T follicular helper cell (primary cell): ENCODE data around the gene ARHGEF17.

Experiments used
- DNase-seq: peaks from one replicate; pipeline ENCODE4 v3.0.0-alpha.2; 2020; ENCODE audit warnings: low read depth

Gene ARHGEF17

DNA sequence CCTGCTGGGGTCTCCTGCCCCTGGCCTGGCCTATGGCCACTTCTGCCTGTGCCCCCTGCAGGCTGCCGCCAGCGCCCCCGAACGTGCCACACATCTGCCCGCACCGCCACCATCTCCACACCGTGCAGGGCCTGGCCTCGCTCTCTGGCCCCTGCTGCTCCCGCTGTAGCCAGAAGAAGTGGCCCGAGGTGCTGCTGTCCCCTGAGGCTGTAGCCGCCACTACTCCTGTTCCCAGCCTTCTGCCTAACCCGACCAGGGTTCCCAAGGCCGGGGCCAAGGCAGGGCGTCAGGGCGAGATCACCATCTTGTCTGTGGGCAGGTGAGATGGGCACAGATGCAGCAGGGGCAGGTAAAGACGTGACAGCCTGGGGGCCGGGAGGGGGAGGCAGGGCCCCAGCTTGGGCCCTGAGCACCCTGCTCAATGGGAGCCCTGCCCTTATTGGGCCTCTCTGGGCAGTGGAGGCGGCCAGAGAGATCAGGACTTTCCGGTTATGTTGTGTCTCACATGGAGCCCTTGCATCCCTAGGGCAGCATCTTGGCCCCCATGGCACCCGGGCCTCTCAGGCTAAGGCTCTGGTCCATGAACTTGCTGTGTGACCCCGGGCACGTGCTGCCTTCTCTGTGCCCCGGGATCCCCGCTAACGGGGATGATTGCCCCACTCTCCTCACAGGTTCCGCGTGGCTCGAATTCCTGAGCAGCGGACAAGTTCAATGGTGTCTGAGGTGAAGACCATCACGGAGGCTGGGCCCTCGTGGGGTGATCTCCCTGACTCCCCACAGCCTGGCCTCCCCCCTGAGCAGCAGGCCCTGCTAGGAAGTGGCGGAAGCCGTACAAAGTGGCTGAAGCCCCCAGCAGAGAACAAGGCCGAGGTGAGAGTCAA lies 86.6 kb downstream of the ARHGEF17 start:
- no peak for DNase-seq

DNA sequence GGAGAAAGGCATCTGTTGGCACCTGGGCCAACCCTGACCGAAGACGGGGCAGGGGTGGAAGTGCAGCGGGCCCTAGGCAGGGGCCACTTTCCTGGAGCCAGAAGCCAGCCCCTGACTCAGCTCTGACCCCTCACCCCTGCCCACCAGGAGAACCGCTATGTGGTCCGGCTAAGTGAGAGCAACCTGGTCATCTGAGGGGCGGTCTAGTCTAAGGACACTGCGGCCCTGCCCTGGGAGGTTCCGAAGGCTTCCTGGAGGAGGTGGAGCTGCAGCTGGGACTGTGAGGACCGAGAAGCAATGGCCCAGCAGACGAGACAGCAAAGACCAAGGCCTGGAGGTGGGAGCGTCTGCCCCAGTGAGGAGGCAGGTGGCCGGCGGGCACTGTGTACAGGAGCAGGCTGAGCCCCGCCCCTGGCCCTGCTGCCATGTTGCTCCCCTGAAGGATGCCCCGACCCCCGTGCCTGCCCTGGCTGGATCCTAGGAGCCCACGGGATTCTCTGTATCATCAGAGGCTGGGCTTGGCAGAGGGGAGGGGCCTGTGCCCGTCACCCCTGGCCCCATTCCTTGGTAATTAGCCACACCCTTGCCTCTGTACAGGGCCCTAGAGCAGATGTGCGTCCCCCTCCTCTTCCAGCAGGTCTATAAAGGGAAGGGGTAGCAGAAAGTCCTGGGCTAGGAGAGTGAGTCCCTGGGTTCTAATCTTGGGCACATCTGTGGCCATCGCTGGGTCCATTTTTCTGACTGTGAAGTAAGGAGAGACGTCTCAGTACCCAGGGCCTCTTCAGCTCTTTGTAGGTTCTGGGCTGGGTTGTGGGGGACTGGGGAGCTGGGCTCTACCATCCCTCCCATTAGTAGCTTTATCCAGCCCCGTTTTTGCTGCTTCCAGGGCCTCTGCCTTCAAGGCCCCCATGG lies 87.5 kb downstream of the ARHGEF17 start:
- DNase-seq: no peak

DNA sequence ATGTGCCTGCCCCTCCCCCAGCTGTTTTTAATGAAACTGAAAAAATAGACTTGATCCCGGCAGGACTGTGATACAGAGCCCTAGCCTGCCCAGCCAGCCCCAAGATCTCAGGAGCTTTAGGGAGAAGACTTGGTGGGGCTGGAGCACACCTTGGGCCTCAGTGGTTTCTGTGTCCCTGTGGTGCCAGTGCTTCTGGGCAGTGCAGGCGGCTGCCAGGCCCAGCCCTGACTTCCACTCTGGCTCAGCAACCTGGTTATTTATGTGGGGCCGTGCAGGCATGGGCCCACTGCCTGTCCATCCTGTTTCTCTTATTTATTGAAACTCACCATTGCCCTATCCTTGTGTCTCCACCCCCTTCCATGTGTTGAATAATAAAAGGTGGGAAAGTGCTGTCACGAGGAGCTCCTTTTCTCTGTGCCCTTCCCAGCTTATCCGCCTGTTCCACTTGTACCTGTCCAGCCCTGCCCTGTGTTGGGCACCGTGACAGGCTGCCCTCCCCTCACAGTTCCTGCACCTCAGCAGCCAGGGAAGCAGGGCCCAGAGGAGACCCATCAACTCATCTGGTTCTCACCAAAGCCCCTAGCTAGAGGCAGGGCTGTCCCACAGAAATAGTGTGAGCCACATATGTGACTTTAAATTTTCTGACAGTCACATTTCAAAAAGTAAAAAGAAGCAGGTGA lies 88.3 kb downstream of the ARHGEF17 start:
- no peak for DNase-seq

DNA sequence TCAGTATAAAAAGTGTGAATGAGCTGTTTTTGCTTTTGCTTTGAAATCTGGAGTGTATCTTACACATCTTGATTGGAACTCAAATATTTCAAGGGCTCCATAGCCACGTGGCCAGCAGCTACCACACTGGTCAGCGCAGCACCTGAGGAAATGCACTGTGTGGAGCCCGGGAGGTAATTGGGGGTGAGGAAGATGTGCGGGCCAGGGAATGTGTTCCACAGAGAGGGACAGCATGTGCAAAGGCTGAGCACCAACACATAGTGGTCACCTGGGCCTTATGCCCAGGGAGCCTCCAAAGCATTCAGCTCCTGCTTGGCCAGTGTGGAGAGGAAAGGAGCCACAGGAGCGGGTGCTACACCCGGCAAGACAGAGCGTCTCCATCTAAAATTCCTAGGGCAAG lies 88.9 kb downstream of the ARHGEF17 start:
- no peak for DNase-seq

DNA sequence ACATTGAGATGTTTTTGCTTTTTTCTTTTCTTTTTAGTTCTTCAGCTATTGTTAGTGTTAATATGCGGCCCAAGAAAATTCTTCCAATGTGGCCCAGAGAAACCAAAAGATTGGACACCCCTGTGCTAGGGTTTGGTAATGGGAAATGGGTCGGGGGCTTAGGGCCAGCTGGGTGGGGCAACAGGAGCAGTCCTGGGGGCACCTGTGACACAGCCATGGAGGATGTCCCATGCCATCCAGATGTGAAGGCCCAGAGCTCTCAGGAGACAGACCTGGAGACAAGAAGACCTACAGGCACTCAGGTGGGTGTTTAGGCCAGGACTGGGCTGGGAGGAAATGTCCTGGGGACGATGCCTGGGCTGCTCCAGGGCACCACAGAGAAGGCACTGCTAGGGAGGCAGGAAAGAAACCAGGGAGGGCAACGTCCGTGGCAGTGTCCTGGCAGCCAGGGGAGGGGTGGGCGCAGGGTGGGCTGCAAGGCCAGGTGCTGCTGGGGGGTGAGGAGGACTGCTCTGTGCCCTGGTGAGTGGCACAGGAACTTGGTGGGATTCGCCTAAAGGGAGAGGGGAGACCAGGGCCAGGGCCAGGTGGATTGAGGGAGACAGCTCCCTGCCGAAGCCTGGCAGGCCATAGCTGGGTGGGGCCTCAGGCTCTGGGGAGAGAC lies 89.5 kb downstream of the ARHGEF17 start:
- no peak for DNase-seq

DNA sequence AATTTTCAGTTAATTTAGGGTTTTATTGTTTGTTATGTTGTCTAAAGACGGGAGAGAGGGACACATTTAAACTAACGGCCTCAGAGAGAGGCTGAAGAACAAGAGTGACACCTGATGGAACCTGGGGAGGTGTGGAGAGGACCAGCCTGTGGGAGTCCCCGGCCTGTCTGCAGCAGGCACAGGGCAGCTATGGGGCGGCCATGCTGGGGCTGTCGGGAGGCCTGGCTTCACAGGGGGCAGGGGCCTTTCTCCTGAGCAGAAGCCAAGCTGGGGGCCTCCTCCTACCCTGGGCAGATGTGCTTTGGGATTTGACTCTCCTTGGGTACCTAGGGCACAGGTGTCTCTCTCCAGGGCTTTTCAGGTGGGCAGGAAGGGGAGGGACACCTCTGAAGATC lies 90.1 kb downstream of the ARHGEF17 start:
- no peak for DNase-seq

DNA sequence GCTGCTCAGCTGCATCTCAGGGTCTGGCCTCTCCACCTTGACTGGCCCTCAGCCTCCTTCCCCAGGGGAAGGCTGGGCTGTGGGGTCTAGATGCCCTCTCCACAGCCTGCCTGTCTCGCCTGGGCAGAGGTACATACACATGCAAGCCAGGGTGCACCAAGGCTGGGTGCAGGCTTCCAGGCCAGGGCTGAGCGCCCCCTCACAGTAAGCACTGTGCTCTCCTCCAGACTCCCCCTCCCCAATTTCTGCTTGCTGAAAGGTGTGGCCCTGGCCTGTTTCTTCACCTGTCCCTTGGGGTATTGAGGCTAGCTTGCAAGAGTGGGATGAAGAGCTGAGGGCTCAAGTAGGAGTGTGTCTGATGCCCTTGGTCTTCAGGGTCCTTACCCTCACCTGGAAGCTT lies 90.6 kb downstream of the ARHGEF17 start:
- DNase-seq: no peak

DNA sequence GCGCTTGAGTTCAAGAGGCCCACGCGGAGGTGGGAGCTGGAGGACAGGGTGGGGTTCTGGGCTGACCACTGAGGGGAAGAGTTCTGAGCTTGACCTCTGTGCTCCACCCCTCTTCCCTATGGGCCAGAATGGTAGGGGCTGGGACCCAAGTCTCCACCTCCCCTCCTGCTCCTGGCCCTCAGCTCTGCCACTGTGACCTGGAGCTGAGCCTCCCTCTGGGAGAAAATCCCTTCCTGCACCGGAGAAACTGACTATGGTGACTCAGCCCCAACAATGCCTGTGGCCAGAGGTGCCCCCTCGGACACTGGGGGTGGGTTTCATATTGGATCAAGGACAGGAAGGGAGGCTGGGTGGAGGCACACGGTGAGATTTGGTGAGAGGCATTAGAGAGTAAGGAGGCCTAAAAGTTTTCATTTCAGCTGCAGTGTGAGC lies 91.1 kb downstream of the ARHGEF17 start:
- no peak for DNase-seq

DNA sequence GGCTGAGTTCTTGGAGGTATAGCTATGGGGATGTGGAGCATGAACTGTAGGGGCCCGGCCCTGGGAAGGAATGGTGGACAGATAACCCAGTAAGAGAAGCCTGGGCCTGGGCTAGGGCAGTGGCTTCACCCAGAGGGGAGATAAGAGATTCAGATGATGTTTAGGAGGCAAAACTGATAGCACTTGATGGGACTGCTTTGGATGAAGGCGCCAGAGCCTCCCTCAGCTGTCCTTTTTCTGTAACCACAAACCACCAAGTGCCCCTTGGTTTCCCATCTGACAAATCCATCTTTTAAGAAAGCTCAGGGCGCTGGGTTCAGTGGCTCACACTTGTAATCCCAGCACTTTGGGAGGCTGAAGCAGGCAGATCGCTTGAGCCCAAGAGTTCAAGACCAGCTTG lies 91.6 kb downstream of the ARHGEF17 start:
- DNase-seq: no peak

DNA sequence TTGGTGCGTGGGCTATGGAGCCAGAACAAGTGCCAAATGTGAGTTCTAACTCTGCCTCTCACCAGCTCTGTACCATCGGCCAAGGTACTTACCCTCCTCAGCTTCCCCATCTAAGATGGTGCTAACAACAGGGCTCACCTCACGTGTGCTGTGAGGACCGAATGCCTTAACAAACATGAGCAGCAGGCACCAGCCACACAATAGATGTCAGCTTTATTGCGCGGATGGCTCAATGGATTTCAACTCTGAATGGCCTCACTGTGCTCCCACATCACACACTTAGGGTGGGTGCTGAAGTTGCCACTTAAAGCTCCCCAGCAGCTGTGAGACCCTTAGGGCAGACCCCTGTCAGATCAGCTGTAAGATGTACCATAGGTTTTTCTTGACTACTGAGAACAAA lies 92.2 kb downstream of the ARHGEF17 start:
- no peak for DNase-seq

DNA sequence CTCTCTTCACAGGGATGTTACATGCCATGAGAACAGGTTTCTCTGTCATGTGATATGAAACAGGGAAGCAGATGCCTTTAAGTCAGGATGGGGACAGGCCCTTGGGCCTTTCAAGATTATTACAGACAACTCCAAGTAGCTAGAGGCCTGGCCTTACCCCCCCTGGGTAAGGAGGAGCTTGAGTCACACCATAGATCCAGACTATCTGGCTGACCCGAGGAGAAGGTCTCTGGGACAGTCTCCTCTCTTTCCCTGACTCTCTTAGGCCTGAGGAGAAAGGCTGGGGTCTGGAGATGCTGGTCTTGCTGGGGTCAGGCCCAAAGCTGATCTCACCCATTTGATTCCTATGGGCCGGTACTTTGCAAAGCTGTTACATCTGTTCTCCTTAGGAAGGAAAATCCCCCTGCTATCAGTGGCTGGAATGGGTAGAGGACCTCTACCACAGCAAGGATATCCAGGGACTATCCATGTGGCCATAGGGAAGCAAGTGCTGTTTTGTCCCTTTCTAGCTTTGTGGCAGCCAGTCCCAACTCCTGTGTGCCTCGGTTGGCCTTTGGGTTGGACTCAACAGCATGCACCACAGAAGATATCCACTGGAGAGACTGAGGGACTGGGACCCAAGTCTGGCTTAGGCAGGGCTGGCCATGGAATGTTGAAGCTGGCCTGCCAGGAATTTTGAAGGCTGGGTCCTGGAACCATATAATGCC lies 93.3 kb downstream of the ARHGEF17 start:
- no peak for DNase-seq

DNA sequence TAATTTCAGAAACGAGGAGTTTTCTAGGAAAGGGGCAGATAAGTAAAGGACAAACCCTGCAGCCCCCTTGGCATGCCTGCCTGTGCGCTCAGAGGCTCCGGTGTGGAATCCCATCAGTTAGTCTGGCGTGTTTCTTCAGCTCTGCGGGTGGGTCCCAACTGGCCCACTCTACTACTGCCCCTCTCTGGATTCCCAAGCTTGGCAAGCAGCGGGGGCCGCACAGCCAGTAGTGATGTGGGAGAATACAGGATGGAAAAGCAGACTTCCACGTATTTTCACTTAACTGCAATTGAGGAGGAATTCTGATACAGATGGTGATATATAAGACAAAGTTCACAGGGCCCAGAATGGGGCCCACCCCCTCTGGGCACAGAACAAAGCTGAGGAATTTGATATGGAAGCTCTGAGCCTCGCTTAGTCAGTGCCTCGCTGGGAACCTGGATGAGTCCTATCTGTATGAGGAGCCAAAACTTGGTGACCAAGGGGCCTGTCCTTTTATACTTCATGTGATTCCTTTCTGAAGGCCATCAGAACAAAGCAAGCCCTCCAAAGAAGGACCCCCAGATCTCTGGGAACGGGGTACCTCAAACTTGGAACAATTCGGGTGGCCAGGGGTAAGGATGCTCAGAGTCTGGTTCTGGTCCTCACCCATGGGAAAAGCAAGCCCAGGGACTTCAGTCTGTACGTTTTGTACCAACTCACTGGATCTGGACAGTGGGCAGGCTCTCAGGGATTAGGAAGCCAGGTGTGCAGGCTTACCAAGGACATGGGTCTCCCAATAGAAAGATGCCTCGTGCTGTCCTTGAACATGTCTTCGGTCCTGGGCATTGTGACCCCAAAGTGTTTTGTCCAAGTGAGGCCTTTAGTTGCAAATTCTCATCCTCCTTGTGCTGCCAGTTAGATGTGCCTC lies 94.1 kb downstream of the ARHGEF17 start:
- DNase-seq: no peak

DNA sequence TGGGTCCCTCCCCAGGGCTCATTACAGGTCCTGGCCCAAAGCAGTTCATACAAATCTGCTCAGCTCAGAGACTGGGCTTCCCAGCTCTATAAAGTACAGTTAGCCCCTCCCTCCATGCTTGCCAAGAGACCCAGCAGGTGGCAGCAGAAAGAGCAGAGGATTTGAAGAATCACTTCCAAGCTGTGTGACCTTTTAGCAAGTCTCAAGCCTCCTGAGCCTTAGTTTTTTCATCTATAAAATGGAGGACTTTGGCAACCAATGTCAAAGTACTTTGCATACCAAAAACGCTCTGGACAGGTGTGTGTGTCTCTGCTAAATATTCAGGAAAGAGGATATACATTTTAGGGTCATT lies 94.7 kb downstream of the ARHGEF17 start:
- DNase-seq: no peak

DNA sequence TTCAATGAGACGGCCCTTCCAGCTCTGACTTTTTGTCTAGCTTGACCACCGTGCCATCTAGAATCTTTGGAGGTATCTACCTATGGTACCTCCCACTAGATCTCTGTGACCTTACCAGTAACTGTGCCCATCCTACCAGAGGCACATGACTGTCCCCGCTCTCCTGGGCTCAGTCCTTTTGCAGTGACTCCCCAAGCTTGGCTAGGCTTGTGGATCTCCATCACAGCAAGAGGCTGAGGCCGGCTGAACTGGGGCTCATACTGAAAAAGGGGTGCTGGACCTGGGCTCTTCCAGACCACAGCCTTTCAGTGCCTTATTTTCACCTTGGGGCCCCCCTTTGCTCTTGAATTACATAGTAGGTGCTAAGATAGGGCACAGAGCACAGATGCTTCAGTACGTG lies 95.5 kb downstream of the ARHGEF17 start:
- no peak for DNase-seq

DNA sequence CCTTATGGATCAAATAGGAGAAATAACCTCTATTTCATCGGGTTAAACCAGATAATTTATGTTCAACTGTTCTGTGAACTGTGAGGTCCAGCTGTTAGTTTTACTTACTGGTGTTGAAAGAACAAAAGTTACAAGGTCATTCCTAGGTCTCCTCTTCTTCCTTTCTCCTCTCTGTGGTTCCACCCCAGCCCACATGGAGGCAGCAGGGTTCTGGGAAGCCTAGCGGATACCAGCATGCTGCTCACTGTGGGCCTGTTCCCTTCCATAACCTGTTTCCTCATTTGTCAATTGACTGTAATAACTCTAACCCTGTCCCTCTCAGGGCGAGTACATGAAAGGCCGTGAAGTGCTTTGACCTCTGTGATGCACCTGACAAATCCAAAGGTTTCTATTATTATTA lies 96.0 kb downstream of the ARHGEF17 start:
- DNase-seq: no peak

DNA sequence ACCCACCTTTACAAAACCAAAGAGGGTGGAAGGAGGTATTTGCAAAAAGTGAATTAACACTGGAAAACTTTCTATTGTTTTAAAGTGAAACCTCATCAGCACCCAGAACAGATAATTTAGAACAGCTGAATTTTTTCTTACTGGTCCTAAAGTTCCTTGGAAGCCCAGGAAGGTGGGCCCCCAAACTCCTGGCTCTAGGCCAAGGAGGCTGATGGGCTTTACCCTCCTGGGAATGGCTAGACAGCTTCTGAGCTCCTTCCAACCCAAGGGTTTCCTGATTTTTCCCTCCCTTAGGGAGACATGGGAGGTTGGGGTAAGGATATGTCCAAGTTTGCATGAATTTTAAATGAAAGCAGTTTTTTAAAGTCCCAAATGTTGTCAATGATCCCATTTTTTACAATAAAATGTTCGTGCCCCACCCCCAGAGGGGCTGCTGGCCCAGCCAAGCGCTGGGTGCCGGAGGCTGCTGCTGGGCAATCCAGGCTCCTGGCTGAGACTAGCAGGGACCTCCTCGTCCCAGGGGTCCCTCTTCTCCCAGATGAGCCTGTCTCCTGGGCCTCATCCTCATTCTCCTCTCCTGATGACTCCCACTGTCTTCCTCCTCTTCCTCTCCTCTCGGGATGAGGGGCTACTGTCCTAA lies 96.5 kb downstream of the ARHGEF17 start:
- DNase-seq: no peak

DNA sequence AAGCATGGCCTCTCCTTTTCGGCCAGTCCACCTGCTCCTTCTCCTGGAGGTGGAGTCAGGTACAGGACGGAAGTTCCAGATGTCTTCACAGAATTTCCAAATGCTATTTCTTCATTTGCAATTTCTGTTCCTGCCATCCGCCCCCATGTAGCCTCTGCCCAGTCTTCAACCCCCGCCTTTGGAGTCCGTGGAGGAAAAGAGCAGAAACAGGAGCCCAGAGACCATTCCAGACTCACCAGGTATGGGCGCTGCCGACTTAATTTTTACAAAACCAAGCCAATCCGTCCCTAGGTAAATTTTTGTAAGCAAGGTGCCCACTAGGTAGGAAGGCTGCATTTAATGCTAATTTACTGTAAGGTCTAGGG lies 97.1 kb downstream of the ARHGEF17 start:
- no peak for DNase-seq

DNA sequence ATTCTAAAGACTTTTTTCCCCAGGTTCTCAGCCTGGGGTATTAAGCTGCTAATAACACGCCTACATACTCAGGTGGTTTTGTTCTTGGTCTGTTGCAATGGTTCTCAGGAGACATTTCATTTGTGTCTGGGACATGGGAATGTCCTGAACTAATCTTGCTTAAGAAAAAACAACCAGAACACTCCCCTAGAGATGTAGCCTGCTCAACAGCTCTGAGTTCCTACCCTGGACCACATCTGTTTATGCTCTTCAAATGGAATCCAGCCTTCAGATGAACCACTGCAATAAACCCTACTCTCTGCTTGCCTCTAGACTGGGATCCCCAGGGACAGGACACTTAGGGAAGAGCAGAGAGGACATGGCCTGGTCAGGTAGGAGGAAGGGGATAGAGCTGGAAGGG lies 98.1 kb downstream of the ARHGEF17 start:
- no peak for DNase-seq

DNA sequence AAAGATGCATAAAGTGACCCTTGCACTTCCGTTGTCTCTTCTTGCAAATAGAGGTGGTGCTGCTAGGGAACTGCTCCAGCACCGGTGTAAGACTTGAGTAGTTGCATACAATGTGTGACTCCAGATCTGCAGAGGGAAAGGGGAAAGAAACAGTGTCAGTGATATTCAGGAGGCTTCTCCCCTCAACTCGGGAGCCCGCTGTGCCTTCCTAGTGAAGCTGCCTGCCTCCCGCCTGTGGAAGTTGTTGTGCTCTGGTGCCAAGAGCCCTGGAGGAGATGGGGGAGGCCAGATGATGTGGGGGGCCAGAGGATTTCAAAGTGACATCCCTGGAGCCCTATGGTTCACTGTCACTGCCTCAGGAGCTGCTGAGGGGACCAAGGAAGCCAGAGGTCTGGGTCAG lies 98.5 kb downstream of the ARHGEF17 start:
- no peak for DNase-seq

DNA sequence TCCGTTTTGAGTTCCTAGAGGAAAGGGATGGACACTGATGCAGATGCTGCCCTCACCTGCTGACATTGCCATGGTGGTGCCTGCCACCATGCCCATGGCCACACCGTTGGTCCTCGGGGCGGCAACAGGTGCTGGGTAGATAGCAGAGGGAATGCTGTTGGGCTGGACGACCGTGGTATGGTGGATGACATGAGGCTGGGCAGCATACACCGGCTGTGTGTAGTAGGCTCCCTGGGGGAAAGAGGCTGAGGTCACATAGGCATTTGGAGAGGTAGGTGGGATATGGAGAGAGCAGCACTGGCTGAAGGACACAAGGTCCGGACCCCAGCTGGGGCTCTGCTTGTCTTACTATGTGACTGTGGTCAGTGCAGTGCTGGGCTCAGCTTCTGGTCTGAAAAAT lies 101.4 kb downstream of the ARHGEF17 start:
- no peak for DNase-seq
